Stimulated activated CD4-positive, alpha-beta T cell treated with anti-CD3 and anti-CD28 coated beads, TNF-alpha, amount 100 ng/mL, for 48 hours (primary cell): ENCODE results near the gene RABEP1.

Experiments
- DNase-seq, 3 donors: peaks; one replicate each; pipeline ENCODE4 v3.0.0-alpha.2; 2020; ENCODE audit warnings: low read depth in 3 of 3

Gene RABEP1

GRCh38 chr17:5364156-5364555 lies 82.1 kb downstream of the RABEP1 start:
- DNase-seq, result no peak

- DNase-seq, result no peak
Measured at GRCh38 chr17:5364696-5365095, 82.6 kb downstream of the RABEP1 start.

GRCh38 chr17:5365831-5366230 lies 83.7 kb downstream of the RABEP1 start:
- no peak for DNase-seq

- DNase-seq, result no peak
Measured at GRCh38 chr17:5370411-5370810, 88.3 kb downstream of the RABEP1 start.

- DNase-seq, result no peak
Measured at GRCh38 chr17:5373112-5373511, 91.0 kb downstream of the RABEP1 start.

- no peak for DNase-seq
Measured at GRCh38 chr17:5378566-5379207, 96.6 kb downstream of the RABEP1 start.

- DNase-seq, result no peak
Measured at GRCh38 chr17:5379351-5380107, 97.4 kb downstream of the RABEP1 start.

GRCh38 chr17:5380491-5381135 lies 98.5 kb downstream of the RABEP1 start:
- DNase-seq, result no peak

GRCh38 chr17:5381542-5381941 lies 99.5 kb downstream of the RABEP1 start:
- no peak for DNase-seq

- DNase-seq, result no peak
Measured at GRCh38 chr17:5391678-5392077, 109.6 kb downstream of the RABEP1 start.

GRCh38 chr17:5396612-5397011 lies 114.5 kb downstream of the RABEP1 start:
- no peak for DNase-seq

GRCh38 chr17:5399767-5400166 lies 117.7 kb downstream of the RABEP1 start:
- no peak for DNase-seq

- DNase-seq, result no peak
Measured at GRCh38 chr17:5405400-5405799, 123.3 kb downstream of the RABEP1 start.

GRCh38 chr17:5408186-5408585 lies 126.1 kb downstream of the RABEP1 start:
- no peak for DNase-seq

- DNase-seq, result no peak
Measured at GRCh38 chr17:5410594-5411272, 128.6 kb downstream of the RABEP1 start.

GRCh38 chr17:5413682-5414081 lies 131.6 kb downstream of the RABEP1 start:
- DNase-seq, result no peak

GRCh38 chr17:5416901-5417300 lies 134.8 kb downstream of the RABEP1 start:
- no peak for DNase-seq

- DNase-seq, result peak; percentile 36 to 56 (median 52)
Measured at GRCh38 chr17:5418858-5419355, 136.8 kb downstream of the RABEP1 start.

GRCh38 chr17:5419356-5419958 lies 137.4 kb downstream of the RABEP1 start, which contains the start of gene NUP88:
Gene NUP88, minus strand, starts transcription at chr17:5419662. Its CDS starts 12 bp downstream, at chr17:5419650.
- DNase-seq, result peak; percentile 90 to 96 (median 92)

GRCh38 chr17:5419959-5420653 lies 138.0 kb downstream of the RABEP1 start, which contains the start of gene RPAIN:
Gene RPAIN, plus strand, starts transcription at chr17:5420182. Its CDS starts 29 bp downstream, at chr17:5420211.
- DNase-seq, result peak; percentile 72 to 80 (median 76)

GRCh38 chr17:5422505-5422904 lies 140.4 kb downstream of the RABEP1 start:
- no peak for DNase-seq
